GM21825 (cell line): ENCODE results near the gene MAMLD1.
"Not testable (repeated sequence)": the region's sequence is repeated elsewhere in the genome, so short reads cannot be mapped to it uniquely, and the experiment has no call there.

Experiments
- ATAC-seq: cut with Tn5 transposase; IDR thresholded peaks from one replicate; pipeline ENCODE4 v1.9.1; 2021; ENCODE audit warnings: mild to moderate bottlenecking, moderate library complexity; ENCODE audit not compliant: unreplicated experiment

MAMLD1 gene

DNA sequence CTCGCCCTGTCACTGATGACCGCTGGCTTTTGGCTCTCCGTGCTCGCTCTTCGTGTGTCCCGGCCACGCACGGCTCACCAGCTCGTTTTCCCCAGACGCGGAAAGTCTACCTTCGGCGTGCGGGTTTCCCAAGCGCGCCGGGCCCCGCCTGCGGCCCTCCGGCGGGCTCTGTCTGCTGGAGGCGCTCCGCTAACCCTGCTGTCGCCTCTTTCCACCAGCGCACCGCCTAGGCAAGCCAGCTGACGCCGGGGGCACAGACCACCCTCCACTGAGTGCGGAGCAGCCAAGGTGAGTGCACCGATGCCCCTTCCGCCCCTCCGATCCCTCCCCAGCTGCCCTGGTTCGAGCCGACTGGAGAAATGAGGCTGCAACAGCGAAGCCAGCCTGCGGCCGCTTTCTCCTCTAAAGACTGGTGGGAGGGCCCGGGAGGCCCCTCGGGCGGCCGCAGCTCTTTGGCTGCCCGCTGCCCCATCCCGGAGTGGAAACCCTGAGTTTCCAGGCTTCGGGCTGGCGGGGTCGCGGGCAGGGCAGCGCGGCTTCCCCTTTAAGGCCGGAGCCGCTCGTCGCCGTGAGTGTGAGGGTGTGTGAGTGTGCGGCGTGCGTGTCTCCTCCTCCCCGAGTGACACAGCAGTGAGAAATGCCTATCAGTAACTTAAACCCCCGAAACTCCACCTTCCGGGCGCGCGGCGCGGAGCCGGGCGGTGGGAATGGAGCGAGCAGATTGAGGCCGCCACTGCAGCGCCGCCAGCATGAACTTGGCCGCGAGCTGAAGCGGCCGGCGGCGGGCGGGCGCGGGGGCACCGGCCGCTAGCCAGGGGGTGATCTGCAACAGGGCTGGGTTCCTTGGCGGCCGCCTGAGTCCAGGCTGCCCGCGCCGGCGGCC lies at the start of gene MAMLD1:
MAMLD1 (plus strand) TSS at position 719 of the 883 bp plus-strand sequence. CDS start 82,200 bp downstream, outside the sequence.
- ATAC-seq: no peak

DNA sequence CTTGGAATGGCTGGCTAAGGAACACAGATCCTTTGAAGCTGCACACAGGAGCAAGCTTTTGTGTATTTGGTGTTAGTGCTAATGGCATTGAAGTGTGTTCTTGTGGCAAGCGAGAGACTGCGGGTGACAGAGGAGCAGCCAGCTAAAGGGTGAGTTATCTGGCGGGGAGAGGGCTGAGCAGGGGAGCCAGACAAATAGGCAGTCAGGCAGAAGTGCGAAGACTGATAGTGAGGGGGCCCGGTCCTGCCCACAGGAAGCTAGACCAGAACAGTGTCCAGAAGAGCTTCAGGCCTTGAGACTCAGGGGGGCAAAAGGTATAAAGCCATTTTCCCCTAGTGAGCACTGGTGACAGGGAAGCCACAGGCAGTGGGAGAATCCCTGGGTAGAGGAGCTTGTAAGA lies 49.6 kb upstream of the MAMLD1 start:
- ATAC-seq: no peak

DNA sequence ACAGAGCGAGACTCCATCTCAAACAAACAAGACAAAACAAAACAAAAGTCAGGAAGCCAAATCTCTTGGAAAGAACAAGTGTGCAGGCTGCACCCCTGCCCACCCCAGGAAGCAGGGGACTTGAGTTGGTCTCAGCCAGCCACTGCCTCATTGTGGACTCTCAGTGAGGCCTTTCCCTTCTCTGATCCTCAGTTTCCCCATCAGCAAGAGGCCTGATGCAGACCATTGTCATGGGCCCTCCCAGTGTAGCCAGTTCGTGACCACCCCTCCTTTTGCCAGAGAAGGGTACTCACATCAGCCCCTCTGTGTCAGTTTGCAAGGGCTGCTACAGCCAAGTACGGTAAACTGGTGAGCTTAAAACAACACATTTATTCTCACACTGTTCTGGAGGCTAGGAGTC lies 48.9 kb upstream of the MAMLD1 start:
- no peak for ATAC-seq

GRCh38 chrX:150316564-150316963 lies 46.6 kb upstream of the MAMLD1 start:
- ATAC-seq: no peak

DNA sequence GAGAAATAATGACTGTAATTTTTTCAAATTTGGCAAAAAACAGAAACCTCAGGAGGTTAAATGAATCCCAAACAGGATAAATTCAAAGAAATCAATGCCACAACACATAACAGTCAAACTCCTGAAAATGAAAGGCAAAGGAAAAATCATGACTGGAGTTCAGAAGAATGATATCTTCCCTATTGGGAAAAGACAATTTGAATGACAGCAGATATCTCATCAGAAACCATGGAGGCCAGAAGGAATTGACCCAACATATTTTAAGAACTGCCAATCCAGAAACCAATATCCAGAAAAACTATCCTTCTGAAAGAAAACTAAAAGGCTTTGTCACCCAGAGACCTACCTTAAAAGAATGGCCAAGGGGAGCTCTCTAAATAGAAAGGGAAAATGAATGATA lies 40.1 kb upstream of the MAMLD1 start:
- ATAC-seq: no peak

GRCh38 chrX:150324035-150324728 lies 38.9 kb upstream of the MAMLD1 start:
- ATAC-seq: no peak

DNA sequence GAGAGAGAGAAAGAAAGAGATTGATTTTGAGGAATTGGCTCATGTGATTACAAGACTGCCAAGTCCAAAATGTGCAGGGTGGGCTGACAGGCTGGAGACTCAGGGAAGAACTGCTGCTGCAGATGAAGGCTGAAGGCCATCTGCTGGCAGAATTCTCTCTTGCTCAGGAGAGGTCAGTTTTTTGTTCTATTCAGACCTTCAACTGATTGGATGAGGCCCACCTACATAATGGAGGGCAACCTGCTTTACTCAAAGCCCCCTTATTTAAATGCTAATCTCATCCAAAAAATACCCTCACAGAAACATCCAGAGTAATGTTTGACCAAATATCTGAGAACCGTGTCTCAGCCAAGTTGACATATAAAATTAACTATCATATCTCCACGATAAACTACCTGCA lies 38.2 kb upstream of the MAMLD1 start:
- no peak for ATAC-seq

GRCh38 chrX:150326541-150327247 lies 36.4 kb upstream of the MAMLD1 start:
- no peak for ATAC-seq

GRCh38 chrX:150329282-150329681 lies 33.8 kb upstream of the MAMLD1 start:
- no peak for ATAC-seq

DNA sequence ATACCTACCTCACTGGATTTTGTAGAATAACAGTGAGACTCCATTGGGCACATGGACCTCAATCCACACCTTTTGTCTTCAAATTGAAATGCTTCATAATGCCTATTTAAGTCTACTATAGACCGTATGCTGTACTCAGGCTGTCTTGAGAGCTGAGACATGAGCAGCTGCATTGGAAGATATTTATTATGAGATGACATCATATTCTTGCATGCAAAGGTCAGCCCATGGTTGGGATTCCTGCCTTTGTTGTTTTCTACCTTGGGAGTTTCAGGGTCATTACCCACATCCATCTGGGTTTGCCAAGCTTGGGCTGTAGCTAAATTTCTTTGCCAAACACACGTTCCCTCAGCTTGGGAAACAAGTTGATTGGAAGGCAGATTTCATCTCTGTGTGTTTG lies 33.2 kb upstream of the MAMLD1 start:
- no peak for ATAC-seq

GRCh38 chrX:150332023-150332422 lies 31.1 kb upstream of the MAMLD1 start:
- no peak for ATAC-seq

DNA sequence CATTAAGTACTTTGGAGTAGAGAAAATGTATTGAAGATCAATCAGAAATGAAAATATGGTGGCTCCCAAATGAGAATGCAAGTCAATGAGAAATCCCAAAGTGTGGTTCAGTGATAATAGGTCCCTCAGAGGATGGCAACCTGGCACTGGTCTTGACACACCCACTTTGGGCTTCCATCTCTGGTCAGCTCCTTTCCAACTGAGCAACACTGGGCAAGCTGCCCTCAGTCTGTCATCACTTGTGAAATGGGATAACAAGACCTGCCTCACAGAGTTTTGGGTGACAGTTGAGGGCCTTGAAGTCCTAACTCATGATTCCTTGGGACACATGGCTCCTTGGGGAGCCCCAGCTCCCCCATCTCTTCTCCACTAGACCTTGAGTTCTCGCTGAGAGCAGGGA lies 29.0 kb upstream of the MAMLD1 start:
- ATAC-seq: no peak

GRCh38 chrX:150334981-150335380 lies 28.1 kb upstream of the MAMLD1 start:
- no peak for ATAC-seq

DNA sequence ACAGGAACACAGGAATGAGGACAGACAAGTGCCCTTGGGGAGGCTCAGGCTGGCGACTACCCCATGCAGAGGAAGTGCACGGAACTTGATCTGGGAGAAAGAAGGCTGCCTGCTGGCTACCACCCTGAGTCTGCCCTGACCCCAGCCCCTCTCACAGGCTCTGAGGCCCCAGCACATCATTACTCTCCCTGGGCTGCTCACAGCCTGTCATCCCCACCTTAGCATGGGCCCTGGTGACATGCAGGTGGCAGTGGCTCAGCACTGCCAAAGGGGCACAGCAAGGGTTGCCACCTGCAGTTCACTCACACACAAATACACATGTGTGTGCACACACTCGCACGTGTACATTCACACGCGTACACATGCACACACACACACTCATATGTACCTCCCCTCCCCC lies 26.1 kb upstream of the MAMLD1 start:
- ATAC-seq: no peak

DNA sequence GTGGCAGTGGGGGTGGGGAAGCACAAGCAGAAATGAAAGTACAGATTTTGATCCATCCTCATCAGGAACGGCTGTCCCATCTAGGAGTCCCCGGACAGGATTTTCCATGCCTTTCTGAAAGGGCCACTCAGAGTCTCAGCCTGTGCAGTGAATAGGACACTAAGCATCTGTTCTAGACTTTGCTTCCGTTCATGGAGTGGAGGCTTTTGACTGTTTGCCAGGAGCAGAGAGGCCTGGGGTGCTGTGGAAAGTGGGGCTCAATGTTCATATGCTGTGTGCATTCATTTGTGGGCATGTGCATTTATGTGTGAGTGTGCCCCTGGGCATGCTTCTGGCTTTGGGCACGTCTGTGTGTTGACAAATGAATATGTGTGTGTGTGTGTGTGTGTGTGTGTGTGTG lies 25.6 kb upstream of the MAMLD1 start:
- no peak for ATAC-seq

DNA sequence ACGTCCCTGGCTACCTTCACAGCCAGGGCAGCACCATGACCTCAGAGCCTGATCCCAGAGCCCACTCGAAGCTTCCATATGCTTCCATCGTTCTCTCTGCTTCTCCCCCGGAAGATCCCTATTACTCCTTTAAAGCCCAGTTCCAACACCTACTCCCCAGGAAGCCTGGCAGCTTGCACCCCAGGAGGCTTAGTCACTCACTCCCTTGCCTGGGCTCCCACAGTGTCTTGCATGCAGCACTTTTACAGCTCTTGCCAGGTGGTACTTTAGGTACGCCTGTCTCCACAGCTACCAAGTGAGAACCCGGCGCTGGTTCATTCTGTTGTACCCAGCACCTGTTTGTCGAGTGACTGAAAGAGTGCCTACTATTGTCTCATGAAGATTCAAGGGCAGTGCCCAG lies 24.5 kb upstream of the MAMLD1 start:
- no peak for ATAC-seq

- no peak for ATAC-seq
These were observed 23.4 kb upstream of the MAMLD1 start for GRCh38 chrX:150339736-150340135.

DNA sequence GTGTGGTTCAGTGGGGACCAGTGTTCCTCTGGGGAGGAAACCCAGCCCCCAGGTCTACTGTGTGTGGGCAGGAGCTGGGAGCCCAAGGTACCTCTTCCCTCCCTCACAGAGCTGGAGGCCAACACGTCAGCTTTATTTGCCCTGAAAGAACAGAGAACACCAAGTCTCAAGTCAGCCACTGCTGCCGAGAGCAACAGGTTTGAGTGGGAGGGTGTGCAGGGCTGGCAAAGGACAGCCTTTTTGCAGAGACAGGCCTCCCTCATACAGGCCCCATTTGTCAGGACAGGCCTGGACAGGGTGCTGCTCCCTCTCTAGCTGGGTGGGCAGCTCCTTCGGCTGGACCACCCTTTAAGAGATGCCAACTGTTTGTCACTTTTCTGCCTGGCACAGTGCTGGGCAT lies 22.8 kb upstream of the MAMLD1 start:
- not testable (repeated sequence) for ATAC-seq

DNA sequence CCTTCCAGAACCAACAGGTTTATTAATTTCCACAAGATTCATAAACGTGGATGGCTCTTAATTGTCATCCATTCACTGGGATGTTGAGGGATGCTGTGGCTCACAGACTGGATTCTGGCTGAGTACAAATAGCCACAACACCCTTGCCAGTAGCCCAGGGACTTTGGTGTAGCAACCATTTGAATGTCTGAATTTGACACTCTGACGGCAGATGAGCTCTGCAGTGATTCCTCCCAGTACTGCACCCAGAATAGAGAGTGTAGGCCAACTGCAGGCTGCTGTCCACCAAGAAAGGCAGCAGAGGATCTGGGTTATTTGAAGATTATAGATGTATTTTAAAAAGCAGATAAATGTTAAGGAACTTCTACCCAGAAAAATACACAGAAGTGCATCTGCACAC lies 15.6 kb upstream of the MAMLD1 start:
- ATAC-seq: no peak

- ATAC-seq: no peak
These were observed 14.8 kb upstream of the MAMLD1 start for GRCh38 chrX:150348365-150348764.

- ATAC-seq: no peak
These were observed 11.0 kb upstream of the MAMLD1 start for GRCh38 chrX:150352114-150352513.

- no peak for ATAC-seq
These were observed 10.5 kb upstream of the MAMLD1 start for GRCh38 chrX:150352581-150352980.
